CD4-positive, alpha-beta T cell (primary cell): ENCODE results near the gene BSND. TPM values are rescaled to one million over a fixed set of nuclear protein-coding genes. Genes with fewer than 3 reads are reported as not detected.

ENCODE experiments used
- ATAC-seq: fragments of 200-7000 bp; cut with Tn5 transposase; one replicate; pipeline ENCODE4 v1.10.0; 2022; ENCODE audit warnings: mild to moderate bottlenecking; ENCODE audit not compliant: poor library complexity
- CTCF ChIA-PET: fragments of 350-600 bp; sonication (Branson Sonifier 250); formaldehyde crosslinking; loops from one replicate; lab custom pipeline; 2021; ENCODE audit warnings: antibody characterized with exemption, inconsistent platforms; lab: Charles Lee
- POLR2A ChIA-PET: fragments of 350-600 bp; sonication (Branson Sonifier 250); formaldehyde crosslinking; loops from one replicate; lab custom pipeline; 2021; ENCODE audit warnings: antibody characterized with exemption, inconsistent platforms; lab: Charles Lee
- DNase-seq, 14 experiments: peaks; one replicate each; pipeline ENCODE4 v3.0.0-alpha.2; 2013 to 2020; ENCODE audit warnings: mixed read lengths in 2 of 14
- H3K27ac ChIP-seq, 2 donors: one replicate each; pipeline versions ENCODE4 v1.5.1 to v1.7.0; 2013; ENCODE audit warnings: low read length in 2 of 2, low read depth in 1 of 2, mild to moderate bottlenecking in 1 of 2
- H3K27me3 ChIP-seq, 2 experiments: 1 replicate in 1 of 2; 2 replicates in 1 of 2; pipeline versions ENCODE4 v1.6.1 to v1.7.0; 2013; ENCODE audit warnings: low read length in 2 of 2, control low read depth in 1 of 2, mild to moderate bottlenecking in 1 of 2, moderate library complexity in 1 of 2; ENCODE audit not compliant: insufficient read depth in 2 of 2, control insufficient read depth in 1 of 2
- H3K36me3 ChIP-seq: one replicate; pipeline ENCODE4 v1.6.1; 2013; ENCODE audit warnings: low read length, control low read depth; ENCODE audit not compliant: insufficient read depth
- H3K4me1 ChIP-seq: one replicate; pipeline ENCODE4 v1.6.1; 2013; ENCODE audit warnings: low read length, control low read depth; ENCODE audit not compliant: insufficient read depth
- H3K4me3 ChIP-seq: one replicate; pipeline ENCODE4 v1.5.1; 2013; ENCODE audit warnings: mild to moderate bottlenecking, low read length, moderate library complexity
- H3K9me3 ChIP-seq, 2 experiments: 1 replicate in 1 of 2; 2 replicates in 1 of 2; pipeline versions ENCODE4 v1.6.1 to v1.7.0; 2013; ENCODE audit warnings: low read length in 2 of 2, mild to moderate bottlenecking in 2 of 2, control low read depth in 1 of 2, moderate library complexity in 1 of 2; ENCODE audit not compliant: control insufficient read depth in 1 of 2, insufficient read depth in 1 of 2
- H3K27ac Mint-ChIP-seq: one replicate; pipeline ENCODE4 v1.8.0; 2020; ENCODE audit warnings: mixed read lengths
- H3K27me3 Mint-ChIP-seq: one replicate; pipeline ENCODE4 v1.8.0; 2021; ENCODE audit warnings: mixed read lengths
- H3K36me3 Mint-ChIP-seq: one replicate; pipeline ENCODE4 v1.8.0; 2021; ENCODE audit warnings: low read depth, mixed read lengths
- H3K4me1 Mint-ChIP-seq: one replicate; pipeline ENCODE4 v1.8.0; 2021; ENCODE audit warnings: low read depth, mixed read lengths
- H3K4me3 Mint-ChIP-seq: one replicate; pipeline ENCODE4 v1.8.0; 2020; ENCODE audit warnings: mild to moderate bottlenecking, mixed read lengths
- H3K9me3 Mint-ChIP-seq: one replicate; pipeline ENCODE4 v1.8.0; 2020; ENCODE audit warnings: mixed read lengths
- intact Hi-C, 2 experiments: fragments of 100-400 bp; cut with DNase I in 1 of 2; cut with micrococcal nuclease in 1 of 2; formaldehyde crosslinking; loops; one replicate each; pipeline versions ENCODE4 v1.15.1 to v1.9.0; 2023 to 2025; cut with DNase I, micrococcal nuclease
- total RNA-seq, 174 experiments: library from RNA in 2 of 174; stranded (reverse) in 2 of 174; gene quantifications; one replicate each; pipeline ENCODE4 v1.2.3 and lab custom pipeline; 2021 to 2026
- TF ChIP-seq, protein P1 (sequence below): fragments of 200-600 bp; IDR thresholded peaks from one replicate; pipeline ENCODE4 v1.8.0; 2022; ENCODE audit warnings: antibody characterized with exemption, mild to moderate bottlenecking

The BSND gene
- total RNA-seq, 2 experiments from 2014 or later, result not detected

DNA sequence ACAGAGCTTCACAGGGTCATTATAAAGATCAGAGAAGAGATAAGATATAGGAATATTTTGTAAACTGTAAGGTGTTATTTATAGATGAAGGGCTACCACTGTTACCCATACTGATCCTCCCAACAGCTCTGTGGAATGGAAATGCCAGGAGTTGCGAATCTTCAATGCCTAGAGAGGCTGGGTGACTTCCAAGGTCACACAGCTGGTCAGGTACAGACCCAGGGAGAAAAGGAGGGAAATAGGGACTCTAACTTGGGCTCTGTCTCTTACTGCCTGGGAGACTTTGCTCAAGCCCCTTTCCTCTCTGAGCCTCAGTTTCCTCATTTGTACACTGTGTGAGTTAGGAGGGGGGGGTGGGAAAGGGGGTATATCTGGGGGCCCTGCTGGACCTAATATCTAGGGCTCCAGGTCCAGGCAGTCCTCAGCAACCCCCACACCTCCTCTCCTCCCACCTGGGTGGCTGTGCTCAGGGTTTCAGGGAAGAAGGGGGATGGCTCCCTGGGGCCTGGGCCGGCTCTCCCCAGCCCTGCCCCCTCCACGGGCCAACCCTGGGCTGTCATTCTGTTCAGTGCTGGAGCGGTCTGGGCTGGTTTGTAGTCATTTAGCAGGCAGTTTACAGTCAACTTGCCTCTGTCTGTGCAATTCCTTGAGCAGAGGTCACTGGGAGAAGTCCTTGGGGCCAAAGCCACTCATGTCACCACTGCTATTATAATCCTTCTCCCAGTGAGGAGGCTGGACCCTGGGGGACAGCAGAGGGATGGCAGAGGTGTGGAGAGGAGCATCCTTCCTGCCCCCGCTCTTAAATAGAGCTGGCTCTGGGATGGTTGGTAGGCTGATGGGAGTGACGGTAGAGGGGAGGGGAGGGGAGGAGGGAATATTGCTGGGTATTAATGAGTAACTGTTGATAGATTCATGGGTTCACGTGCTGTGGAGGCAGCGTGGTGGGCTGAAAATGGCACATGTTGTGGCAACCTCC is 1.7 kb downstream of the BSND start:
- DNase-seq (no peak), ATAC-seq (no peak)
- TF ChIP-seq, protein P1, sequence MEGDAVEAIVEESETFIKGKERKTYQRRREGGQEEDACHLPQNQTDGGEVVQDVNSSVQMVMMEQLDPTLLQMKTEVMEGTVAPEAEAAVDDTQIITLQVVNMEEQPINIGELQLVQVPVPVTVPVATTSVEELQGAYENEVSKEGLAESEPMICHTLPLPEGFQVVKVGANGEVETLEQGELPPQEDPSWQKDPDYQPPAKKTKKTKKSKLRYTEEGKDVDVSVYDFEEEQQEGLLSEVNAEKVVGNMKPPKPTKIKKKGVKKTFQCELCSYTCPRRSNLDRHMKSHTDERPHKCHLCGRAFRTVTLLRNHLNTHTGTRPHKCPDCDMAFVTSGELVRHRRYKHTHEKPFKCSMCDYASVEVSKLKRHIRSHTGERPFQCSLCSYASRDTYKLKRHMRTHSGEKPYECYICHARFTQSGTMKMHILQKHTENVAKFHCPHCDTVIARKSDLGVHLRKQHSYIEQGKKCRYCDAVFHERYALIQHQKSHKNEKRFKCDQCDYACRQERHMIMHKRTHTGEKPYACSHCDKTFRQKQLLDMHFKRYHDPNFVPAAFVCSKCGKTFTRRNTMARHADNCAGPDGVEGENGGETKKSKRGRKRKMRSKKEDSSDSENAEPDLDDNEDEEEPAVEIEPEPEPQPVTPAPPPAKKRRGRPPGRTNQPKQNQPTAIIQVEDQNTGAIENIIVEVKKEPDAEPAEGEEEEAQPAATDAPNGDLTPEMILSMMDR, result no peak
- intact Hi-C loops, result no loop called here
- POLR2A ChIA-PET, result no interaction called here
- no peaks in the 10 kb centered on the region for H3K36me3 ChIP-seq
- Mint-ChIP-seq H3K27ac (no peak overlapping the region), H3K9me3 (no peaks in the 10 kb centered on the region), H3K4me1 (peaks cover 17% of the 10 kb centered on the region), H3K4me3 (no peak overlapping the region), H3K27me3 (peaks cover 40% of the 10 kb centered on the region), H3K36me3 (no peaks in the 10 kb centered on the region)
- H3K27ac ChIP-seq, result no peak overlapping the region
- peaks cover 0 to 8% of the 10 kb centered on the region in 2 experiments for H3K9me3 ChIP-seq
- H3K27me3 ChIP-seq, result peaks cover 29 to 35% of the 10 kb centered on the region in 2 experiments
- no peak overlapping the region for H3K4me3 ChIP-seq
- CTCF ChIA-PET, result interaction anchor here (0.8 to 1.3 kb wide), 2 partner anchors 55 to 56 kb away, joined by 3 to 4 read pairs; no protein-coding TSS in a partner anchor
- peaks cover 19% of the 10 kb centered on the region for H3K4me1 ChIP-seq

- ATAC-seq (no peak), DNase-seq (no peak)
- intact Hi-C loops, result no loop called here
- H3K4me1 Mint-ChIP-seq, result peaks cover 8% of the 10 kb centered on the region
- H3K4me3 Mint-ChIP-seq, result no peak overlapping the region
- ChIA-PET CTCF (interaction anchor here (1.3 kb wide), 1 partner anchor 56 kb away, joined by 3 read pairs; no protein-coding TSS in a partner anchor), POLR2A (no interaction called here)
- no peaks in the 10 kb centered on the region for H3K36me3 Mint-ChIP-seq
- H3K36me3 ChIP-seq, result no peaks in the 10 kb centered on the region
- peaks cover 0 to 3% of the 10 kb centered on the region in 2 experiments for H3K9me3 ChIP-seq
- no peak overlapping the region for H3K27ac Mint-ChIP-seq
- no peak overlapping the region for H3K4me3 ChIP-seq
- peaks cover 10% of the 10 kb centered on the region for H3K4me1 ChIP-seq
- peaks cover 31% of the 10 kb centered on the region for H3K27me3 Mint-ChIP-seq
- H3K9me3 Mint-ChIP-seq, result no peaks in the 10 kb centered on the region
- H3K27me3 ChIP-seq, result peaks cover 26 to 29% of the 10 kb centered on the region in 2 experiments
- TF ChIP-seq, protein P1, result no peak
- no peak overlapping the region for H3K27ac ChIP-seq
Observed at GRCh38 chr1:55001311-55001710, 2.6 kb downstream of the BSND start.

GRCh38 chr1:55002686-55003085 is 4.0 kb downstream of the BSND start:
- POLR2A ChIA-PET, result interaction anchor here (0.9 kb wide), 1 partner anchor 25 kb away, joined by 4 read pairs; no protein-coding TSS in a partner anchor
- TF ChIP-seq, protein P1, result no peak
- CTCF ChIA-PET, result no interaction called here

More at GRCh38 chr1:55002686-55003085, 4.0 kb downstream of the BSND start:
- no peaks in the 10 kb centered on the region for H3K9me3 Mint-ChIP-seq
- peaks cover 15 to 18% of the 10 kb centered on the region in 2 experiments for H3K27me3 ChIP-seq
- DNase-seq (no peak), ATAC-seq (no peak)
- H3K4me3 ChIP-seq, result no peak overlapping the region
- peaks cover 19% of the 10 kb centered on the region for H3K27me3 Mint-ChIP-seq
- no peaks in the 10 kb centered on the region for H3K4me1 ChIP-seq
- intact Hi-C loops, result no loop called here
- peaks cover under 1% of the 10 kb centered on the region for H3K4me1 Mint-ChIP-seq
- H3K4me3 Mint-ChIP-seq, result no peak overlapping the region
- H3K27ac ChIP-seq, result no peak overlapping the region
- H3K36me3 Mint-ChIP-seq, result no peaks in the 10 kb centered on the region
- no peaks in the 10 kb centered on the region for H3K36me3 ChIP-seq
- no peaks in the 10 kb centered on the region for H3K9me3 ChIP-seq
- H3K27ac Mint-ChIP-seq, result no peak overlapping the region
